ES-I3 (cell line): ENCODE measurements around the gene ALDOB.

Source experiments
- H3K36me3 ChIP-seq: 2 replicates; pipeline ENCODE4 v1.6.1; 2013; ENCODE audit warnings: mild to moderate bottlenecking, low read length, control low read depth, moderate library complexity; ENCODE audit not compliant: insufficient read depth
- H3K4me1 ChIP-seq: 2 replicates; pipeline ENCODE4 v1.6.1; 2013; ENCODE audit warnings: mild to moderate bottlenecking, control low read depth, low read length; ENCODE audit not compliant: insufficient read depth
- H3K9ac ChIP-seq: 2 replicates; pipeline ENCODE4 v1.6.1; 2013; ENCODE audit warnings: low read depth, mild to moderate bottlenecking, low read length, moderate library complexity
- H3K9me3 ChIP-seq: 2 replicates; pipeline ENCODE4 v1.6.1; 2013; ENCODE audit warnings: mild to moderate bottlenecking, low read length, moderate library complexity; ENCODE audit not compliant: control insufficient read depth, insufficient read depth

Gene ALDOB

DNA sequence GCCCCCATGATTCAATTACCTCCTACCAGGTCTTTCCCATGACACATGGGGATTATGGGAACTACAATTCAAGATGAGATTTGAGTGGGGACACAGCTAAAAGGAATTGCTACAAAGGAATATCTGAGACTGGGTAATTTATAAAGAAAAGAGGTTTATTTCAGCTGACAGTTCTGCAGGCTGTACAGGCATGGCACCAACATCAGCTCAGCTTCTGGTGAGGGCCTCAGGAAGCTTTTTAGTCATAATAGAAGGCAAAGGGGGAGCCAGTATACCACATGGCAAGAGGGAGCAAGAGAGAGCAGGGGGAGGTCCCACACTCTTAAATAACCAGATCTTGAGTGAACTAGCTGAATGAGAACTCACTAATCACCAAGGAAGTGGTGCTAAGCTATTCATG lies 11.2 kb upstream of the ALDOB start:
- H3K4me1 ChIP-seq = no peaks in the 10 kb centered on the region
- H3K9me3 ChIP-seq = no peaks in the 10 kb centered on the region; the same call in none of the 2 replicates
- no peaks in the 10 kb centered on the region for H3K36me3 ChIP-seq
- H3K9ac ChIP-seq = no peak overlapping the region

DNA sequence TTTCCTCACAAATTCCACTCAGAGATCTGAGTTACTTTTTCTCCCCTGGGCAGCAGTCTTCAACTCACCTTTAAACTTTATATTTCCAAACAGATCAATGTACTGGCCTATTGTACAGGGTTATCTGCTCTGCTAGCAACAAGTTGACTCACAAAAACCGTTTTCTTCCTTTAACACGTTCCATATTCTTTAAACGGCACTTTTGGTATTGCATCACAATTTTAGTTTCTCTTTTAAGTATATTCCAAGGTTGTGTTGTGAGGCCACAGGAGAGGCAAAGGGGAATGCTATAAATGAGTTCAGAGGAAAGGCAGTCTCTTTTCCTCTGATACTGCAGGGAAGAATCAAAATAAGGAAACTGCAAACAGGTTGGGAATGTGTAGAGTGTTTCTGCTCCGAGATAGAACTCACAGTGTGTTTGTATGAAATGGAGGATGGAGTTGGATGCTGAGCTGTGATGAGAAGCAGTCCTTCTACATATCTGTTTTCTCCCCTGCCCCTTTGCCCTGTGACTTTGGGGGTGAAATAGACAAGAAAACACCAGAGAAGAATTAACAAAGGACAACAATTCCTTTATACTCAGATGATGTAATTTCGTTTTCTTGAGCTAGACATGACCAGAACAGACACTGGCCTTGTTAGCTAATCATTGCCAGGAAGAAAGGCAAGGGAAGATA lies 9.9 kb upstream of the ALDOB start:
- no peaks in the 10 kb centered on the region for H3K36me3 ChIP-seq
- no peaks in the 10 kb centered on the region for H3K4me1 ChIP-seq
- no peak overlapping the region for H3K9ac ChIP-seq
- no peaks in the 10 kb centered on the region; the same call in 1 of the 2 replicates for H3K9me3 ChIP-seq

DNA sequence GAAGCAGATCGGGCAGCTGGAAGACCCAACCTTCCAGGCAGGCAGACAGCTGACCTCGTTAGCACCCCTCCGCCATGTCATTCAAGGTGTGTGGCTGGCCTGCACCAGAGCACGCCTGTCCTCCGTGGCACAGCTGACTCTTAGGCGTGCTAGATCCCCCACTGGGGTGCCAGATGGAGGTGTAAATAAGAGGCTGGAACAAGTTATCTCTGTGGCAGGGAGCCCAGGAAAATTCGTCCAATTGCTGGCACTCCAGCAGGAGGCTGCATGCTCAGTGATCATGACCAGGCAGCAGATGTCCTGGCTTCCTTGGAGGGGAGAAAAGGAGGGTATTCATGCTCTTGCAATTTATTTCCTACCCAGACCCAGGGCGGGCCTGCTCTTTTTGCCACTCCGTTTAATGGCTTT lies 7.8 kb upstream of the ALDOB start:
- no peaks in the 10 kb centered on the region; the same call in 1 of the 2 replicates for H3K9me3 ChIP-seq
- no peak overlapping the region for H3K9ac ChIP-seq
- no peaks in the 10 kb centered on the region for H3K4me1 ChIP-seq
- H3K36me3 ChIP-seq = no peaks in the 10 kb centered on the region

DNA sequence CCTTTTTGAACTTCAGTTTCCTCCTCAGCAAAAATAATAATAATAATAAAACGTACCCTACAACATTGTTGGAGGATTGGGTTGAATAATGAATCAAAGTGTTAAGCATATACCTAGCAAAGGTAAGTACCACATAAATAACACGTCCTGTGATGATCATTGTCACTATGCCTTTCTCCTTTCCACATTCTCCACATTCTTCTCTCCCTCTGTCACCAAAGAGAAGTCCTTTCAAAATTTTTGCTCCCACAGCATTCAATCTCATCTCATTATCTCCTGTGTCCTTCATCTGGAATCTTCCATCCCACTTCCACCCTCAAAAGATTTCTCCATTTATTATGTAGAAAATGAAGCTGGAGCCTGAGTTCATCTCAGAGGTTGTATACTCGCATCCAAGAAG lies 7.2 kb upstream of the ALDOB start:
- Histone ChIP-seq H3K36me3 (no peaks in the 10 kb centered on the region), H3K9me3 (no peaks in the 10 kb centered on the region; the same call in 1 of the 2 replicates), H3K4me1 (no peaks in the 10 kb centered on the region), H3K9ac (no peak overlapping the region)

DNA sequence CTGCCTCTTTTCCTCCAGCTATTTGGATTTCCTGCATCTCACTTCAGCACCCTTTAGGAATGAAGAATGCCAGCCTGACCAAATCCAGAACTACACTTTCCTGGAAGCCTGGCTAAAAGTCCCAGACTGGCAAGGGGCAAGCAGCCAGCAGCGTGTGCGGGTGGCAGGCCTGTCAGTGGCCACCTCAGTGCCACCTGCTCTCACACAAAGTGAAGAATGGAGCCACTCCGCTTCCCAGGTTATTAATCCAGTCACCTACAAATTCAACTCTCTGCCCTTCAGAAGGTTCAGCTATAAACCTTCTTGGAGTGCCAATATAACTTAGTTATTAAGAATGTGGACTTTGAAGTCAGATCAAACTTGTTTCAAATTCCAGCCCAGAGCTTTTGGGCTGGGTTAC lies 6.7 kb upstream of the ALDOB start:
- no peaks in the 10 kb centered on the region for H3K36me3 ChIP-seq
- no peaks in the 10 kb centered on the region; the same call in 1 of the 2 replicates for H3K9me3 ChIP-seq
- H3K9ac ChIP-seq = no peak overlapping the region
- H3K4me1 ChIP-seq = no peaks in the 10 kb centered on the region

DNA sequence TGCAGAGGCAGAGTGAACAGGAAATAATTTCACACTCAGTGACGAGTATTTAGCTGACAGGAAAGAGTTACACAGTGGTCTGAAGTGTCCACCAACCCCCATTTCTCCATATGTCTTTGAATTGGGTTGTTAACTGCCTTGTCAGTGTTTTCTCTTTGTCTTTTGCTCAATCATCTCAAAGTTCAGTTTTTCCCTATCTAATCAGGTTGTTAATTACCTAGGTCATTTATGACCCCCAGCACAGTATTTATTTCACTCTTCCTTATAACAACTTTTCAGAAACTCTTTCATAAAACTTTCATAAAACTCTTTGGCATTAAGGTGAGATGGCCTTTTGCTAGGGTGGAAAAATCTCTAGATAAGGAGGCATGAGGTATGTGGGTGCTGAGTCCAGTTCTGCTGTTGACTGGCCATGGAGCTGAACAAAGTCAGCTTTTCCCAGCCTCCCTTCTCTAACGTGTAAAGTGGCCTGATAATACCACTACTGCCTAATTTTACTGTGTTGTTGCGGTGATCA lies 5.2 kb upstream of the ALDOB start:
- Histone ChIP-seq H3K4me1 (no peaks in the 10 kb centered on the region), H3K9ac (no peak overlapping the region), H3K36me3 (no peaks in the 10 kb centered on the region), H3K9me3 (no peaks in the 10 kb centered on the region; the same call in 1 of the 2 replicates)

DNA sequence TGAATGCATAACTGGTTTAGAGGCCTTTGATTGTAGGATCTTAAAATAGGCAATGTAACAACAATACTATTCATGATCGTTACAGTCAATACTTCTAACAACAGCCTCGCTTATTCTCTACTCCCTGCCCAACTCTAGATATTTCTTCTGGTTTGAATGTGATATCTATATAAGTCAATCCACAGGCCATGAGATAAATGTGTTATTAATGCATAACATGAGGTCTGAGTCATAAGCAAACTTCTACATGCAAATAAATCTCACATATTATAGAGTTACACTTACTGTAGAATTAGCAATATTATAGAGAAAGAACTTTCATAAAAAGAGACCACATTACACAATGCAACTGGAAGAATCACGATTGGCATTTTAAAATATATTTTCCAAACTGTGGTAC lies 2.9 kb upstream of the ALDOB start:
- Histone ChIP-seq H3K9ac (no peak overlapping the region), H3K9me3 (no peaks in the 10 kb centered on the region; the same call in 1 of the 2 replicates), H3K4me1 (no peaks in the 10 kb centered on the region)

DNA sequence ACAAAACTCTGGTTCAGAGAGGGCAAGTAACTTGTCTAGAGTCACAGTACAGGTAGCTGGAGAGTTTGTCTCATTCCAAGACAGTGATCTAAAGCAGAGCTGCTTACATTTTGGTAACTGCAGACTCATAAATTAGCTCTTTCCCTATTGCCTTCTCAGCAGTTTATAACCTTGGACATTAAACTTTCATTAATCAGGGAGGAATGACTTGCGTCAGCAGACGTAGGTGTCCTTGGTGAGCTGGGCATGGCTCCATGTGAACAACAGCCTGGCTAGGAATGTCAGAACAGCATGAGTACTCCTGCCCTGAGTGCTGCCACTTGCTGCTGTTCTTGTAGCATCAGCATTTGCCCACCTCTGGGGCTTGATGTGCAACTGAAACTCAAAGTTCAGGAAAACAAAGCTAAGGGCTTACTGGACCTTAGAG lies 2.2 kb upstream of the ALDOB start:
- no peaks in the 10 kb centered on the region for H3K4me1 ChIP-seq
- no peak overlapping the region for H3K9ac ChIP-seq
- H3K36me3 ChIP-seq = no peaks in the 10 kb centered on the region

More for the DNA sequence above, 2.9 kb upstream of the ALDOB start:
- no peaks in the 10 kb centered on the region for H3K36me3 ChIP-seq

DNA sequence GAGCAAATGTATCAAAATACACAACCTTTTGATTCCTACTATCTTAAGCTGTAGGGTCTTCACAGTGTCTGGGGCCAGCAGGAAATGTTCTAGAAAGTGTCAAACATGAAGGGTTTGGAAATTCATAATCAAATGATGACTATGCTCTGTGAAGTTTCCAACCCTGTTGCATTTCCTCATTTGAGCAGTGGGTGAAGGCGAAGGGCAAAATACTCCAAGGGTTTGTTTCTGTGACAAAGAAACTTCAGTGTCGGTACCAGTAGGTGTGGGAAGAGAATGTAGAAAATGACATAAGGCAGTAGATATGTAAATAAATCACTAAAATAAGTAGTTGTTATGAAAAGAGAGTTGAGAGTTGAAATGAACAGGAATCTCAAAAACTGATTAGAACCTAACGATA lies 576 bp downstream of the ALDOB start:
- Histone ChIP-seq H3K36me3 (no peaks in the 10 kb centered on the region), H3K9ac (no peak overlapping the region), H3K4me1 (no peaks in the 10 kb centered on the region), H3K9me3 (no peaks in the 10 kb centered on the region)

More for the DNA sequence above, 2.2 kb upstream of the ALDOB start:
- H3K9me3 ChIP-seq = no peaks in the 10 kb centered on the region

DNA sequence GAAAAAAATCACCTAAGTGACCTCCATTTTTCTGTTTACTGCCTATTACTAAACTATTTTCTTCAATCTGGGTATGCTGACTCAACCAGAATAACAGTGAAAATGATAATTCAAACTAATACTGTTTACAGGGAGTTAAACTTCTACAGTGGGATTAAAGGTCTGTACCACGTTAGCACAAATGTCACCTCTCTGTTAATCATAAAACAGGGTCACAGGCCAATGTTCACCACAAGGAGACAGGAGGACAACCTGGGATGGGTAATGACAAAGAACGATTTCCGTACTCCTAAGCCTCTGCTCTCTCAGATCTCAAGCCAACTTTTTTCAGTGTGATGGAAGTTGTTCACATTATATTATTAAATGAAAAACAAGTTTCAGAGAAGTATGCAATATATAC lies 2.3 kb downstream of the ALDOB start:
- H3K4me1 ChIP-seq = no peaks in the 10 kb centered on the region
- no peaks in the 10 kb centered on the region for H3K36me3 ChIP-seq
- no peak overlapping the region for H3K9ac ChIP-seq
- no peaks in the 10 kb centered on the region for H3K9me3 ChIP-seq

DNA sequence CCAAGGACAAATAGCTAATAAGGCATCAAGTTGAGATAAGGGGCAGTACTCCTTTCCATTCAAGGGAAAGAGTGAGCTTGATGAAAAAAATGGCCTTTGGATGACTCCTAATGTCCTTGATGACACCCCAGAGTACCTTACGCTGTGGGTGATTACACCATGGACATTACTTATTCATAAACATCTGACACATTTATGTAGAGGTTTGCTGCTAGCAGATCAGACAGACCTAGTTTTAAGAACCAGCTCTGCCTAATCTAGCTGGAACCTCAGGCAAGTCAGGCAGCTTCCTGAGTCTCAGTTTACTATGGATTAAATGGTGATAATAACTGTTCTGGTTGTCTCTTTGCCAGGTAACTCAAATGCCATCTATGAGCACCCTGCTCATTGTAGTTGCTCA lies 2.8 kb downstream of the ALDOB start:
- H3K4me1 ChIP-seq = no peaks in the 10 kb centered on the region
- H3K36me3 ChIP-seq = no peaks in the 10 kb centered on the region
- H3K9ac ChIP-seq = no peak overlapping the region
- H3K9me3 ChIP-seq = no peaks in the 10 kb centered on the region

DNA sequence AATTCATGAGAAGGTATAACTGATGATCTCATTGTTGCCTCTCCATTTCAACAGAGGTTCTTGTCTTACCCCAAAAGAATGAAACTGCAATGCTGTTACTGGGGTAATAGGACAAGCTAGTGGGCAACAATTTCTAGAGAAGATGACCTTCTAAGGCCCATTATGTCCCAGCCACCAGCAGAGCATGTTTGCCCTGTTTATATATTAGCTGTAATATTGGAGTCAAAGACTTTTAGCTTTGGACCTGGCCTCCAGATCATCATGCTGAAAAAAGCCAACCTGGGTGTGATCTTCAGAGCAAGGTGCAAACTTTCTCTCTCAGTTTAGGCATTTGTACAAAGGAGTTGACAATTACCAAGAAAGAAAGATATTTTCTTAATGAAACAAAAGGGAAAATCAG lies 3.4 kb downstream of the ALDOB start:
- H3K9me3 ChIP-seq = no peaks in the 10 kb centered on the region

DNA sequence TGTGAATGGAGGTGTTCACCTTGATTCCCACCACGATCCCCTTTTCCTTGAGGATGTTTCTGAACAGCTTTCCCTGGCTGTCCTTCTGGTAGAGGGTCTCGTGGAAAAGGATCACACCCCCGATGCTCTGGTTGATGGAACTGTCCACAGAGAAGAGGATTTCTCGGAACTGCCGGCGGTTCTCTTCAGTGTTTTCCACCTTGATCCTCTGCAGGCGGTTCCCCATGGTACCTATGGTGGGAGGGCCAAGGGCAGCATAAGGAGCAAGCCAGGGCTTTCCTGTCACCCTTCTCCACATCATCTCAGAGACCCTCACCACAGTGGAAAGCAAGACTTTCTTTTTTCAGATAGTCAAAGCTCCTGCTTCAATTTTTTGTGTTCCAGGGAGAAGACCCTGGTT lies 5.8 kb downstream of the ALDOB start:
- no peaks in the 10 kb centered on the region for H3K9me3 ChIP-seq
- no peaks in the 10 kb centered on the region for H3K4me1 ChIP-seq
- H3K9ac ChIP-seq = no peak overlapping the region
- no peaks in the 10 kb centered on the region for H3K36me3 ChIP-seq

More for the DNA sequence above, 3.4 kb downstream of the ALDOB start:
- no peak overlapping the region for H3K9ac ChIP-seq
- H3K4me1 ChIP-seq = no peaks in the 10 kb centered on the region
- H3K36me3 ChIP-seq = no peaks in the 10 kb centered on the region

DNA sequence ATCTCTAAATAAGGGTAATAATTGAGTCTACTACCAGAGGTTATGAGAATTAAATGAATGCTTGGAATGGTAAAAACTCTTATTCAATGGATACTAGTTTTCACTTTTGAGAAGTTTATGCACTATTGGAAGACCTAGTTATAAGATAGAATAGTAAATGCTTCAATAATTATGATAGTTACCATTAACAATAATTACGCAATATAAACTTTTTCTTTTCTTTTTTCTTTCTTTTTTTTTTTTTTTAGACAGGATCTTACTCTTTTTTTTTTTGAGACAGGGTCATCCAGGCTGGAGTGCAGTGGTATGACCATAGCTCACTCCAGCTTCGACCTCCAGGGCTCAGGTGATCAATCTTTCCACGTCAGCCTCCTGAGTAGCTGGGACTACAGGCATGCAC lies 6.7 kb downstream of the ALDOB start:
- no peaks in the 10 kb centered on the region for H3K9me3 ChIP-seq
- no peak overlapping the region for H3K9ac ChIP-seq
- no peaks in the 10 kb centered on the region for H3K4me1 ChIP-seq
- no peaks in the 10 kb centered on the region for H3K36me3 ChIP-seq

DNA sequence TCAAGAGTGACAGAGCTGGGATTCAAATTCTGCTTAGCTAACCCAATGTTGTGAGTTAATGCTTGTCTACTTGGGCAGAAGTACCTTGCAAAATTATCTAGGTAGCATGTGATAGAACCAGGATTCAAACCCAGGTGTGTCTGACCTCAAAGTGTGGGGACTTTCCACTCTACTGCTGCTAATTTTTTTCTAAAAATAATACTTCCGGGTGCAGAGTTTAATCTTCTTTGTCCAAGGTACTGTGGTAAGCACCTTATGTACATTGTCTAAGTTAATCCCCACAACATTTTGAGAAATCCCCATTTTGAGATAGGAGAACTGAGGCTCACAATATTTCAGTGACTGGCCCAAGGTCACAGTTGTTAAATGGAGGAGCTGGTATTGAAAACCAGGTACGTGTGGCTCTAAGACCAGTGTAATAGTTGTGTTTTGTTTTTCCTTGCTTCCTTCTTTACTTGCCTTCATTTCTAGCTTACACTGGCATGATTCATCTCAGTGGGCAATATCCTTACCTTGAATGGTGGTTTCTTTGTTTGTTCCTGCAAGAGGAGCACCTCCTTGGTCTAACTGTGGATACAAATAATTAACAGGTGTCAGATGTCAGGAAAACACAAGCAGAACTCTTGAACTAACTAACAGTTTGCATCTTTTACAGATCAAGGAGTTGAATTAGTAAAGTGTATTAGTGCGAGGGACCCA lies 7.5 kb downstream of the ALDOB start:
- H3K4me1 ChIP-seq = no peaks in the 10 kb centered on the region
- no peaks in the 10 kb centered on the region for H3K9me3 ChIP-seq
- no peak overlapping the region for H3K9ac ChIP-seq
- H3K36me3 ChIP-seq = no peaks in the 10 kb centered on the region
